Stomach (tissue), 4 donors: ENCODE results near the gene LHFPL5.

Source experiments
- CTCF ChIP-seq, 7 experiments: fragments of 450-650 bp in 4 of 7; fragments of 200-600 bp in 3 of 7; sonication (generic) in 3 of 7; IDR thresholded peaks; one replicate each; pipeline ENCODE4 v1.5.1; 2016 to 2019; ENCODE audit warnings: antibody characterized with exemption in 7 of 7, control low read depth in 2 of 7, mild to moderate bottlenecking in 1 of 7
- EP300 ChIP-seq: sonication (generic); formaldehyde crosslinking; IDR thresholded peaks from one replicate; pipeline ENCODE4 v1.6.1; 2017; ENCODE audit warnings: antibody characterized with exemption
- POLR2A ChIP-seq, 4 donors: fragments of 450-650 bp; IDR thresholded peaks; one replicate each; pipeline ENCODE4 v1.6.1; 2016; ENCODE audit warnings: antibody characterized with exemption in 4 of 4, control low read depth in 2 of 4, mild to moderate bottlenecking in 1 of 4, moderate library complexity in 1 of 4

GRCh38 chr6:35856250-35856649 is 51.1 kb downstream of the LHFPL5 start:
- no peak for TF ChIP-seq EP300
- TF ChIP-seq CTCF (IDR thresholded peaks at IDR 0.05), result no peak
- TF ChIP-seq POLR2A (IDR thresholded peaks at IDR 0.05), result no peak
